NCI-H146 treated with DMSO at 0.1 percent for 48 hours (cell line): ENCODE data around the gene ACAP1.
A peak's percentile ranks its signal among the peaks of the same experiment; 100 is the strongest.

Experiments
- DNase-seq: peaks from one replicate; lab custom pipeline; 2025; ENCODE audit not compliant: unreplicated experiment; lab: John Stamatoyannopoulos, UW

Gene ACAP1

GRCh38 chr17:7336240-7337175, at the start of gene ACAP1:
TSS of gene ACAP1 (plus strand) at chr17:7336529. CDS start at chr17:7336735, 206 bp downstream.
- no peak for DNase-seq

DNA sequence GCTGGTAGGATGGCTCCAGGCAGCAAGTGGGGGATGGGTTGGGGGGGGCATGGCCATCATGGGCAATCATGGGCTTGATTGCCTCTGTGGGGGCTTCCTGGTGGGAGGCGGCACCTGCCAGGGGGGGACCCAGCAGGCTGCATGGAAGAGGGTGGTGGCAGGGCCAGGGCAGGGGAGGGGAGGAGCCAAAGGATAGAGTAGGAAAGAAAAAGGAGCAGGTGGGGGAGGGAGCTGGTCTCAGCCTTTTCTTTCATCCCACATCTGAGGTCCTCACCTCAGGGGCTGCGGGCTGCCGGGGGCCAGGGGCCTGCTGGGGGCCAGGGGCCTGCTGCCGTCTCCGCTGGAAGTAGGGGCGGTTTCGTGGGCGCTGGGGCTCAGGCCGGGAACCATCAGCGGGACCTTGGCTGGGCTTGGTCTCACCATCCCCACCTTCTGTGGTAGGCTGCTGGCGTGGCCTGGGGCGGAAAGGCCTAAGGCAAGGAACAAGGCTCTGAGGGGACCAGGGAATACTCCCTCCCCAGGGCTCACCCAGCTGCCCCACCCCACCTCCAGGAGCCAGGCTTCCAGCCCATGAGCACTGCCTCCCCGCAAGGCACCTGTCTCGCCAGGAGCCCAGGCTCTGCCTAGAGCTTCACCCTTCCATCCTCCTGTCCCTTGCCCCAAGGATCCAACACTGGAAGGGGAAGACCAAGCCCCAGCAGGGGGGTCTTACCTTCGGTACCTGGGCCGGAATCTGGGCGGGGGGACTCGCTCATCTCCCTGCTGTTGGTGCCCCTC, 46.9 kb upstream of the ACAP1 start:
- no peak for DNase-seq

GRCh38 chr17:7290166-7290565, 46.2 kb upstream of the ACAP1 start:
- no peak for DNase-seq

- no peak for DNase-seq
Measured at GRCh38 chr17:7290685-7291084, 45.6 kb upstream of the ACAP1 start.

DNA sequence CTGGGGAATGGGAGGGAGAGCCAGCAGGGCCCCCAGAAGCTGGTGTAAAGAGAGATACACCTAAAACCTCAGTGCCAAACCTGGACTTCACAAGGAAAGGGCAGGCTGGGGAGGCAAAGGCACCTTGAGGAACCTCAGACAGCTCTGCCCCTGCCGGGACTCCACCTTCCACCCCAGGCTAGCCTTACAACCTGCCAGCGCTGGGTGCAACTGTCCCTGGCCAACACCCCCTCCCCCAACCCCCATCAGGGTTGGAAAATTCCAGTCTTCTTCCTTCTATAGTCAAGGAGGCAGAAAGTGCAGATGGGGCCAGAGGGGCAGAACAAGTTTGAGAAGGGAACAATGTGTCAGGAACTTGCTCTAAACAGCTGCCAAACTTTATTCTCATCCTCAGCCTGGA, 44.1 kb upstream of the ACAP1 start:
- no peak for DNase-seq

DNA sequence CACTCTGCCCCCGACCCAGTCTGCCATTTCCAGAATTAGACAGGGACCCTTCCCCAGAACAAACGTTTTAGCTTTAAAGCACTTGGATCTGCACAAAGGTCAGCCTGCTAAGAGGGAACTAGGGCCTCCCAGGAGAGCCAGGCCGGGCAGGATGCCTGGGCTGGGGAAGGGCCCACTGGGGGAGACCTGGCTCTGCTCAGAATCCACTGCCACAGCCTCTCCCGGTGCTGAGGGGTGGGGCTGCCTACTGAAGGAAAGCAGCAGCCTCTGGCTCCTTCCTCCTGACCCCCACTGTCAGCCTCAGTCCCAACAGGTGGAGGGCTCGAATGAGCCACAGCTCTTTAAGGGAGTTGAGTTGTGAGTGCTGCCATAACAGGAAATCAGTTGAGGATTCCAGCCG, 43.6 kb upstream of the ACAP1 start:
- no peak for DNase-seq

DNA sequence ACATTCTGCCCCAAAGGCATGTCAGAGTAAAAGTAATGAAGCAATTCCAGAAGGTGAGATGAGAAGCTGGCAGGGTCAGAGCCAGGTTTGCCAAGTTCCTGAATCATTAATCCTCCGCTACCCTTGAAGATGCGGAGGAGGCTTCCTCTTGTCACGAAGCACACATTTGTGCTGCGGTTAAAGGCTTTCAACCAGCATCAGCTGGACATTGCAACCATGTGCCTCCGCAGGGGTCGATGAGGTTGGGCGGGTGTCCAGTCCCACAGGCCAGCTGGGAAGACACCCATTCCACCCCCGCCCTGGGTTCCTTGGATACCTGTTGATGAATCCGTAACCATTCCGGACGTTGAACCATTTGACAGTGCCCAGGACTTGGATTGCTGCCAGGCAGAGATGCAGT, 43.2 kb upstream of the ACAP1 start:
- DNase-seq: no peak

DNA sequence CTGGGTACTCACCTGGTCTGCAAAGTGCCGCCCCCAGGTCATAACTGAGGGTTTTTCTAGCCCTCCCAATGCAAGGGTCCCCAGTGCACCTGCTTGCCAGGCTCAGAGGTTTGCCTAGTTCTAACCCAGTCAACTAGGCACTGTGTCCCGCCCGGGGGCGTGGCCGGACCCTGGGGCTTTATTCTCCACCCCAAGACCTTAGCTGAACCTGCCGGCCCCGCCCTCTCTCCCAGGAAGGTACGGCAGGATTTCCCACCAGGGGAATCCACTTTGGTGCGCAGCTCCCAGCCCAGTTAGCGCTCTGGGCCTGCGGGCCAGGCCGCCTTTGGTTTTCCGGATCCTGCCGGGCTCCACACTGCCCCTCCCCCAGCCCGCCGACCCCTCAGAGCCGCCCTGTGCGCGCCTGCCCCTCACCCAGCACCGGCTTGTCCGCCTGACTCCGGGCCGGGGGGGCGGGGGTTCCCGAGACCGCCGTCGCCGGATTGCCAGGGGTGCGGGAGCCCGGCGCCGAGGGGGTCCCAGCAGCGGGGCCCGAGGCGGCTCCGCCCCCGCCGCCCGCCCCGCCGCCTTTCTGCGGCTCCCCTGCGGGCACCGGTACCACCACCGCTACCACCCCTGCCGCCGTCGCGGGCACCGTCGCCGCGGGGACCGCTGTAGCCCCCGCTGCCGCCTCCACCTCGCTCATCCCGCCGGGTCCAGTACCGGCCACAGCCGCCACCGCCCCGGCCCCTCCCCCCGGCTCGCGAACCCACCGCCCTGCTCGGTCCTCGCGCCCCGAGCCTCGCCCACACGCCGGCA, 42.3 kb upstream of the ACAP1 start:
- DNase-seq: no peak

DNA sequence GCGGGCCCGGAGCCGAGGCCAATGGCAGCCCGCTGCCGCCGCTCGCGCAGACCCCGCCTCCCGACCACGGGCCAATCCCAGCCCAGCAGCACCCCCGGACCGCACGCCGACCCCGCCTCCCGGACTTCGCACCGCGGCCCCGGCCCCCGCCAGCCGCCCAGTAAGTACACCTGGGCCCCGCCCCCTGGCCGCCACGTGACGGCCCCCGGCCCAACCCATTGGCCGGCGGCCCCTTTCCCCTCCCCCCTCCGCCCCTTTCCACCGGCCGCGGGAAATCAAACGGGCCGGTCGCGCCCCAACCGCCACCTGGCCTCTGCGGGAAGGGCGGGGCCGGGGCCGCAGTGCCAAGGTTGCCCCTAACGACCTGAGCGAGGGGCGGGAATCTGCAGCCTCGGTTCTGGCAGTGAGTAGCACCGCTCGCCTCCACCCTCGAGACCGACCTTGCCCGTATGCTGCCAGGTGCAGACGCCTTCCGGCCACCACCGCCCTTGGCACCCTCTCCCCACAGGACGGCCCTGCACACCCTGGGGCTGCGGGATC, 41.6 kb upstream of the ACAP1 start, which contains the start of gene YBX2:
Gene YBX2, minus strand, starts transcription at position 26 of the 540 bp plus-strand sequence. CDS start 139 bp downstream, outside the sequence.
- DNase-seq: peak; percentile 59

DNA sequence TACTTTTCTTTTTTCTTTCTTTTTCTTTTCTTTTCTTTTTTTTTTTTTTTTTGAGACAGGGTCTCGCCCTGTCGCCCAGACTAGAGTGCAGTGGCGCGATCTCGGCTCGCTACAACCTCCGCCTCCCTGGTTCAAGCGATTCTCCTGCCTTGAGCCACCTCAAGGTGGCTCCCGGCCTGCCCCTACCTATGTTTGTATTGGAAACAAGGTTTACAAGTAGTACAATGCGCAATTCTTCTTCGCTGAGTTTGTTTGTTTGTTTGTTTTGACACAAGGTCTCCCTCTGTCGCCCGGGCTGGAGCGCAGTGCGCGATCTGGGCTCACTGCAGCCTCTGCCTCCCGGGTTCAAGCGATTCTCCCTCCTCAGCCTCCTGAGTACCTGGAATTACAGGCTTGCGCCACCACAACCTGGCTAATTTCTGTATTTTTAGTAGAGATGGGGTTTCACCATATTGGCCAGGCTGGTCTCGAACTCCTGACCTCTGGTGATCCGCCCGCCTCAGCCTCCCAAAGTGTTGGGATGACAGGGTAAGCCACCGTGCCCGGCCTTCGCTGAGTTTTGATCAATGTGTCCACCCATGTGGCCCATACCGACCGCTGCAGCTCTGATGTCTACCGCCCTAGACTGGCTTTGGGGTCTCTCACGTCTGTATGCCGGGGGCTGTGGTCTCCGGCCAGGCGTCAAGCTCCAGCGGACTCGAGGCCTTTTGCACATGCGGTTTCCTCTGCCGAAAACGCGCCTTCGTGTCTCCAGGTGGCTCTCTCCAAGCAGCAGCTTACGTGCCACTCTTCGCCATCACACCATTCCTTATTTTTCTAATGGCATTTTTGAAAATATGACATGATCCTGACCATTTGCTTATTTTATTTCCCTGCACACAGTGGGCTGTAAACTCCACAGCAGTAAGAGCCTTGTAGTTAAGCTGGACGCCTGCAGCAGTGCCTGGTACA, 40.8 kb upstream of the ACAP1 start:
- DNase-seq: no peak

DNA sequence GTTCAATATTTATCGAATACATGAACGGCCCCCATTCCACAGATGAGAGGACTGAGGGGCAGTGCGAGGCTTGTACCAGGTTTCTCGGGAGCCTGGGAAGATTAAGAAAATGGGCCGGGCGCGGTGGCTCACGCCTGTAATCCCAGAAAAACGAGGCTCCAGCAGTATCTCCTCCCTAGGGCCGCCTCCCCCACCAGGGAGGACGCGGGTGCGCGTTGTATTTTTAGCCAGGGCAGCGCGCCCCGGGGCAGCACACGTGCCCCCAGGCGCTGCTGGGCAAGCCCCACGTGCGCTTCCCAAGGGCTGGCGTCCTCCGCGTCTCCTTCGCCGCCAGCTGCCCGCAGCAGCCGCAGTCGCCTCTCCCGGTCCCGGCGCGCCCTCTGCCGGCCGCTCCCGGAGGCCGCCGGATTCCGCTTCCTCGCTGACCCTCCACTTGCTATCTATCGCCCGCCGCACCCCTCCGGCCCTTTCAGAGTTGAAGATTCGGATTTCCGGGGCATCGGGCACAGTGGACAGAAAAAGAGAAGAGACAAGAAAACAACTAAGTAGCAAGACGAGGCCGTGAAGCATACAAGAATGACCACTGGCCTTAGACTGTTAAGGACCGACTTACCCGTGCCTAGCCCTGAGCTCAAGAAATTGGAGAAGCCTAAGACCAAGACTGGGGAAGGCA, 40.0 kb upstream of the ACAP1 start:
- DNase-seq: peak; percentile 62

DNA sequence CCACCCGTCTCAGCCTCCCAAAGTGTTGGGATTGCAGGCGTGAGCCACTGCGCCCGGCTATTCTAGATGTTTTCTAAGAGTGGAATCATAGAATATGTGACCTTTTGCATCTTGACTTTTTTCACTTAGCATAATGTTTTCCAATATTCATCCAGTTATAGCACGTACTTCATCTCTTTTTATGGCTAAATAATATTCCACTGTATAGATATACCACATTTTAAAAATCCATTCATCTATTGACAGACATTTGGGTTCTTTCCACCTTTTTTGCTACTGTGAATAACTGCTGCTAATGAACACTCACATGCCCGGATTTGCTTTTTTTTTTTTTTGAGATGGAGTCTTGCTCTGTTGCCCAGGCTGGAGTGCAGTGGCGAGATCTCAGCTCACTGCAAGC, 32.1 kb upstream of the ACAP1 start:
- no peak for DNase-seq

GRCh38 chr17:7306911-7307685, 29.2 kb upstream of the ACAP1 start, which contains the start of gene EIF5A:
TSS of gene EIF5A (plus strand) at chr17:7307628. CDS start at chr17:7309636, 2,008 bp downstream.
- DNase-seq: peak; percentile 99

- no peak for DNase-seq
Measured at GRCh38 chr17:7307686-7308624, 28.4 kb upstream of the ACAP1 start.

GRCh38 chr17:7308625-7309433, 27.5 kb upstream of the ACAP1 start:
- DNase-seq: peak; percentile 24

- DNase-seq: no peak
Measured at GRCh38 chr17:7309628-7310027, 26.7 kb upstream of the ACAP1 start.
